GM19239 (cell line): Measurements from ENCODE around the gene FBXW5.
A peak's percentile ranks its signal among the peaks of the same experiment; 100 is the strongest.

Source experiments
- DNase-seq: peaks from one replicate; pipeline ENCODE4 v3.0.0; 2011; ENCODE audit warnings: low spot score; ENCODE audit not compliant: insufficient read length
- FAIRE-seq: peaks from 2 replicates; lab custom pipeline; 2011; peaks lifted over from hg19 to GRCh38; lab: Jason Lieb, UNC

The FBXW5 gene

GRCh38 chr9:136978073-136978864 is 33.7 kb upstream of the FBXW5 start:
- FAIRE-seq (no peak), DNase-seq (peak; percentile 65)

DNA sequence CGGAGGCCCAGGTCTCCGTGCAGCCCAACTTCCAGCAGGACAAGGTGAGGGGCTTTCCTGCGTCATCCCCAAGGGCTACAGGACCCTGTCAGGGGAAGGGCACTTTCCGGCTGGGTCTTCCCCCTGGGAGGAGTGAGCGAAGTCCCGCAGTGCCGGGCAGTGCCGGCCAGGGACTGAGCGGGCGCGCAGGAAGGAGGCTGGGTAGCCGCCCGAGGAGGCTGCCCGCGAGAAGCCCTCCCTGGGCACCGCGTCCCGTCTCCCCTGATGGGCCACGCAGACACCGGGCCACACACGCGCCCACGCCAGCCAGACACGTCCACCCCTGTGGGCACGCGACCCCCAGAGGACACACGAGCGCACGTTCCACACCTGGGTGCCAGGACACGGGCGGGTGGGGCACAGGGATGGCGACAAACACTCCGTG is 33.1 kb upstream of the FBXW5 start:
- no peak for FAIRE-seq
- no peak for DNase-seq

DNA sequence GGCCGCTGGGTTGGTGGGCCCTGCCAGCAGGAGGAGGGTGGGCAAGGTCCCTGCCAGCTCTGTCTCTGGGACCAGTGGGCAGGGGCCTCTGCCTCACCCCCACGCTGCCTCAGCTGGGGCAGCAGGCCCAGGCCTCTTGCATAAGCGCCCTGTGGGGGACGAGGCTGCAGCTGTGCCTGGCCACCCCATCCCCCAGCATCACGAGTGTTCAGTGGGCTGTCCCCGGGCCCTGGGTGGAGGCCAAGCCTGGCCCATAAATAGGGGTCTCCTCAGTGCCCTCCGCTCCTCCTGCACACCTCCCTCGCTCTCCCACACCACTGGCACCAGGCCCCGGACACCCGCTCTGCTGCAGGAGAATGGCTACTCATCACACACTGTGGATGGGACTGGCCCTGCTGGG is 32.7 kb upstream of the FBXW5 start, which contains the start of gene PTGDS:
Gene PTGDS, plus strand, starts transcription at position 282 of the 400 bp plus-strand sequence. Its CDS starts 75 bp downstream, at position 357.
- DNase-seq (no peak), FAIRE-seq (no peak)

GRCh38 chr9:136975644-136976043 is 31.1 kb upstream of the FBXW5 start:
- no peak for FAIRE-seq

DNA sequence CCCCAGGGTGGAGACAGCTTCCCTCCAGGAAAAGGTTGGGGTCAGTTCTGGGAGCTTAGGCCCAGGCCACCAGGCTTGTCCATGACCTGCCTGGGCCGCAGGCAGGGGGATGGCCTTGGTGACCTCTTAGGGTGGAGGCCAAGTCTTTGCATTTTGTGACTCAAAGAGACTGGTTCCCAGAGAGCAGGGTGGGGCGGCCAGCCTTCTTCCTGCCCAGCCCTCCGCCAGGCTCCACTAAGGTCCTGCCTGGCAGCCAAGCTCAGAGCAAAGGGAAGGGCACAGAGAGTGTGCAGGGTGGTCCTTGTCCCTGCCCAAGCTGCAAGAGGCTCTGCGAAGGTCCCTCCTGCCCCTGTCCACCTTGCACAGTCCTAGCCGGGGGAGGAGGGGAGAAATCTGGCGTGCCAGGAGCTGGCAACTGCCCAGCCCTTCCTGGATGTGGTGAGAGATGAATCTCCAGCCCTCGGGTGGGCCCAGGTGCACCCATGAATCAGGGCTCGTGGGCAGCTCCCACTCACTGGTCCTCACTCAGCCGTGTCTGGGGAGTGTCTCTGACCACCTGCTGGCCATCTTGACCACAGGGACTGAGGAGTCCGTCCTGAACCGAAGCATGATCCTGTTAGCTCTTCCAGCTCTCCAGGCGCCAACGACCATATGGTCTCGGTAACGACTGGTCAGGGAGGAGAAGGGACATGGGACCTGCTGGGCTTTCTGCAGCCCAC is 30.4 kb upstream of the FBXW5 start:
- no peak for DNase-seq

More at GRCh38 chr9:136975644-136976043, 31.1 kb upstream of the FBXW5 start:
- no peak for DNase-seq

GRCh38 chr9:136973618-136974617 is 29.4 kb upstream of the FBXW5 start:
- FAIRE-seq (no peak), DNase-seq (no peak)

More for the DNA sequence above, 30.4 kb upstream of the FBXW5 start:
- FAIRE-seq, result no peak

GRCh38 chr9:136972743-136973142 is 28.2 kb upstream of the FBXW5 start:
- FAIRE-seq (no peak), DNase-seq (no peak)

DNA sequence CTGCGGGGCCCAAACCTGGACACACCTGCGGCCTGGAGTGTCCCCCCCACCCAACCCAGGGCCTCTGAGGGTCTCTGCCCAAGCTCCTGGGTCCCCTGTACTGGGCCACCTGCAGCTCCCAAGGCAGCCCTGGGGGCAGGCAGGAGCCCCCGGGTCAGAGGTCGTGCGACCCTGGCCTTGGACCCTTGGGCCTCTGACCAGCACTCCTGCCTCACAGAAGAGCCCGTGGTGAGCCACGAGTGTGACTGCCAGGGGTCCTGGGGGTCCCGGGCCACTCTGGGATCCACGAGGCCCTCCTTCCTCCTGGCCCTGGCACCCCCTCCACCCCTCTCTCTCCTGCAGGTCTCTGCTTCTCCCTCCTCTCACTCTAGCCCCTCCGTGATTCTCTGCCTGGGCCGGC is 27.8 kb upstream of the FBXW5 start:
- no peak for DNase-seq
- FAIRE-seq, result no peak

GRCh38 chr9:136971746-136972145 is 27.2 kb upstream of the FBXW5 start:
- no peak for DNase-seq
- FAIRE-seq, result no peak

DNA sequence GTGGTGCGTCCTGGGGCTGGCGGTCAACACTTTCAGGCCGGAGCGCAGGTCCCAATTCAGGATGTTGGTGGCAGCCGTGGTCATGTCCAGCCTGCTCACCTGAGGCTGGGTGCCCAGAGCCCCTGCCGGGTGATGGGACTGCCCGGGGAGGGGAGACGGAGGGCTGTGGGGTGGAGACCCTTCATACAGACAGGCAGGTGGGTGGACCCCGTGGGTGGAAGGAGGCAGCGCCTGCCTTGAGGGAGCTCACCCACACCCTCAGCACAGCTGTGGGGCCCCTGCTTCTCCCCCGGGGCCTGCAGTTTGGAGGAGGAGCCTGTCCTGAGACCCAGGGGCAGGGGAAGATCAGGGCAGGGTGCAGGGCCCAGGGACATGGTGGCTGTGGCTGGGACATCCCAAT is 25.8 kb upstream of the FBXW5 start:
- no peak for FAIRE-seq

GRCh38 chr9:136969774-136970173 is 25.2 kb upstream of the FBXW5 start:
- DNase-seq, result no peak

More for the DNA sequence above, 25.8 kb upstream of the FBXW5 start:
- no peak for DNase-seq

GRCh38 chr9:136969150-136969549 is 24.6 kb upstream of the FBXW5 start:
- DNase-seq (no peak), FAIRE-seq (no peak)

More at GRCh38 chr9:136969774-136970173, 25.2 kb upstream of the FBXW5 start:
- no peak for FAIRE-seq

DNA sequence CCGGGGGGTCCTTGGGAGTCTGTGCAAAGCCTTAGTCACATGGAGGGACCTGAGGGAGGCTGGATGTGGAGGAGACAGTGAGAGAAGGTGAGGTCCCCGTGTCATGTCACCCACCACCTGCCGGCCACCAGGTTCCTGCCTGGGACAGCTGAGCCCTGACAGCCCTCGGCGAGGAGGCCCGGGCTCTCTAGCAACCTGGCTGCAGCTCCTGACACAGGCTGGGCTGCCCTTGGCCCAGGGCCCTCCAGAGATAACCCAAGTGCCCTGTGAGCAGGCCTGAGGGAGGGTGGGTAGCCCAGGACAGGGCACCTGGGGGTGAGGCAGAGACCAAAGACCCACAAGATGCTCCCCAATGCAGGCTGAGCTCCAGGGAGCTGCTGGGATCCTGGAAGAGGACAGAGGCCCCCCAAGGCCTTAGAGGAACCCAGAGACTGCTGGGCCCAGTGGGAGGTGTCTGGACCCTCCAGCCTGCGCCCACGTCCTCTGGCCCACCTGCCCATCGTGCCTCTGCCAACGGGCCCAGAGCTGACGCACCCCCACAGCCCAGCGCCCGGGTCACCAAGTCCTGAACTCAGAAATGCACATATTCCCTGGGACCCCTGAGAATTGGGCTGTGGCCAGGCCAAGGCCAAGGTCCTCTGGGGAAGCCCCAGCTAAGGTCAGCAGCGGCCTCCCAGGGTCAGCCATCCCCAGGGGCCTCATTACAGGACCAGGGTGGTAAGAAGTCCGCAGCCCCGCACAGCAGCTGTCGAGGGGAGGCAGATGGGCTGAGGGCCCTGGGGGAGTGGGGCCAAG is 24.0 kb upstream of the FBXW5 start:
- FAIRE-seq, result no peak
- DNase-seq, result no peak

- FAIRE-seq, result no peak
- DNase-seq, result no peak
These were observed 21.4 kb upstream of the FBXW5 start for GRCh38 chr9:136965771-136966484.

- DNase-seq (no peak), FAIRE-seq (no peak)
These were observed 20.4 kb upstream of the FBXW5 start for GRCh38 chr9:136964833-136965422.

DNA sequence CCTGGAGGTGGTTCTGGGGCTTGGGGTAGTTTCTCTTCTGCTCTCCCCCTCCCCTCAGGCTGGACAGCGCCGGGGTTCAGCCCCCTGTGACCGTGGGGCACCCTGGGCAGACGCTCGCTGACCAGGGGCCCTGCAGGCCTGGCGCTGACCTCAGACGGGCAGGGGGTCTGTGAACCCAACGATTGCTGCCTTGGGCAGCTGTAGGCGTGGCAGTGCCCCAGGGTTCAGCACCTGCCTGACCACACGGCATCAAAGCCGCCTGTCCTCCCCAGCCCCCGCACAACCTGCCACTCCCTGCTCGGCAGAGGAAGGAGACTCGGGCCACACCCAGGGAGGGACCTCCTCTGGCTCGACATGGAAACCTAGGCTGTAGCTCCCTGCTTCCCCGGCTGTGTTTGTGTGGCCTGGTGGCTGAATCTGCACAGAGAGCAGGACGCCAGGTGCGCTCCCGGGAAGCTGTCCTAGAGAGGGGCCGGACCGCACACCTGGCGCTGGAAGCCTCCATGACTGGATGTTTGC is 19.7 kb upstream of the FBXW5 start:
- DNase-seq (no peak), FAIRE-seq (no peak)

DNA sequence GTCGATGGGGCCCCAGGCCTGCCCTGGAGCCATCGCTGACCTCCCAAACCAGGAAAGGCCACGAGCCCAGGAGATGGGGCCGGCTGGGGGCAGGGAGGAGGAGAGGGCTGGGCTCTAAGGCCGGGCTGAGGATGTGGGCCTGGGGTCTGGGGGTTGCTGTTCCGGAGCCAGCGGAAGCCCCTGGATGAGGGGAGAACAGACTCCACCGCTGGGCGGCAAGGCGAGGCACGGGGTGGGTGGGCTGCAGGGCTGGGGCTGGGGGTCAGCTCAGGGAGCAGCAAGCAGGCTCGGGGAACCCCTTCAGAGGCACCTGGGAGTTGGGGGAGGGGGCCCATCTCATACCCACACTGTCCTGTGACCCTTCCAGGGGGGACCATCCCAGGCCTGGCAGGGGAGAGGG is 19.2 kb upstream of the FBXW5 start:
- no peak for FAIRE-seq
- no peak for DNase-seq

GRCh38 chr9:136963341-136963740 is 18.8 kb upstream of the FBXW5 start:
- DNase-seq (no peak), FAIRE-seq (no peak)
